ENCODE data around the gene SENP5.

- TF ChIP-seq, protein P1, sequence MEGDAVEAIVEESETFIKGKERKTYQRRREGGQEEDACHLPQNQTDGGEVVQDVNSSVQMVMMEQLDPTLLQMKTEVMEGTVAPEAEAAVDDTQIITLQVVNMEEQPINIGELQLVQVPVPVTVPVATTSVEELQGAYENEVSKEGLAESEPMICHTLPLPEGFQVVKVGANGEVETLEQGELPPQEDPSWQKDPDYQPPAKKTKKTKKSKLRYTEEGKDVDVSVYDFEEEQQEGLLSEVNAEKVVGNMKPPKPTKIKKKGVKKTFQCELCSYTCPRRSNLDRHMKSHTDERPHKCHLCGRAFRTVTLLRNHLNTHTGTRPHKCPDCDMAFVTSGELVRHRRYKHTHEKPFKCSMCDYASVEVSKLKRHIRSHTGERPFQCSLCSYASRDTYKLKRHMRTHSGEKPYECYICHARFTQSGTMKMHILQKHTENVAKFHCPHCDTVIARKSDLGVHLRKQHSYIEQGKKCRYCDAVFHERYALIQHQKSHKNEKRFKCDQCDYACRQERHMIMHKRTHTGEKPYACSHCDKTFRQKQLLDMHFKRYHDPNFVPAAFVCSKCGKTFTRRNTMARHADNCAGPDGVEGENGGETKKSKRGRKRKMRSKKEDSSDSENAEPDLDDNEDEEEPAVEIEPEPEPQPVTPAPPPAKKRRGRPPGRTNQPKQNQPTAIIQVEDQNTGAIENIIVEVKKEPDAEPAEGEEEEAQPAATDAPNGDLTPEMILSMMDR (IDR thresholded peaks at IDR 0.05; ENCODE audit: borderline replicate concordance, extremely low read depth, low read length, poor library complexity, severe bottlenecking), result no peak
- no peak for TF ChIP-seq EZH2 (IDR thresholded peaks at IDR 0.05; ENCODE audit: borderline replicate concordance, low read depth, low read length, severe bottlenecking)
These were observed 75.2 kb downstream of the SENP5 start for GRCh38 chr3:196942915-196943277.

All from DND-41 (cell line).